ENCODE results near the gene SPAG16.

SPAG16 gene

DNA sequence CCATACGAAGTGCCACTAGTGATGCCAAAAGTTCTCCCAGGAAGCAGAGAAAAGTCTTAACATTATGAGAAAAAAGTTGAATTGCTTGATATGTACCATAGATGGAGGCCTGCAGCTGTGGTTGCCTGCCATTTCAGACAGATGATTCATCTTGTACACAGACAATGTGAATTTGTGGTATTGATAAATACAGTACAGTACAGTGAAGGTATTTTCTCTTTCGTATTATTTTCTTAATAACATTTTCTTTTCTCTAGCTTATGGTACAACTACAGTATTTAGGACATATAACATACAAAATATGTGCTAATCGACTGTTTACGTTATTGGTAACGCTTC is 1093.0 kb downstream of the SPAG16 start:
- TF ChIP-seq, protein P1, sequence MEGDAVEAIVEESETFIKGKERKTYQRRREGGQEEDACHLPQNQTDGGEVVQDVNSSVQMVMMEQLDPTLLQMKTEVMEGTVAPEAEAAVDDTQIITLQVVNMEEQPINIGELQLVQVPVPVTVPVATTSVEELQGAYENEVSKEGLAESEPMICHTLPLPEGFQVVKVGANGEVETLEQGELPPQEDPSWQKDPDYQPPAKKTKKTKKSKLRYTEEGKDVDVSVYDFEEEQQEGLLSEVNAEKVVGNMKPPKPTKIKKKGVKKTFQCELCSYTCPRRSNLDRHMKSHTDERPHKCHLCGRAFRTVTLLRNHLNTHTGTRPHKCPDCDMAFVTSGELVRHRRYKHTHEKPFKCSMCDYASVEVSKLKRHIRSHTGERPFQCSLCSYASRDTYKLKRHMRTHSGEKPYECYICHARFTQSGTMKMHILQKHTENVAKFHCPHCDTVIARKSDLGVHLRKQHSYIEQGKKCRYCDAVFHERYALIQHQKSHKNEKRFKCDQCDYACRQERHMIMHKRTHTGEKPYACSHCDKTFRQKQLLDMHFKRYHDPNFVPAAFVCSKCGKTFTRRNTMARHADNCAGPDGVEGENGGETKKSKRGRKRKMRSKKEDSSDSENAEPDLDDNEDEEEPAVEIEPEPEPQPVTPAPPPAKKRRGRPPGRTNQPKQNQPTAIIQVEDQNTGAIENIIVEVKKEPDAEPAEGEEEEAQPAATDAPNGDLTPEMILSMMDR (IDR thresholded peaks at IDR 0.05; ENCODE audit: borderline replicate concordance, insufficient read depth, low read depth, low read length), result no peak
- no peak overlapping the region for H3K4me3 ChIP-seq (ENCODE audit: low read depth, low read length)

DNA sequence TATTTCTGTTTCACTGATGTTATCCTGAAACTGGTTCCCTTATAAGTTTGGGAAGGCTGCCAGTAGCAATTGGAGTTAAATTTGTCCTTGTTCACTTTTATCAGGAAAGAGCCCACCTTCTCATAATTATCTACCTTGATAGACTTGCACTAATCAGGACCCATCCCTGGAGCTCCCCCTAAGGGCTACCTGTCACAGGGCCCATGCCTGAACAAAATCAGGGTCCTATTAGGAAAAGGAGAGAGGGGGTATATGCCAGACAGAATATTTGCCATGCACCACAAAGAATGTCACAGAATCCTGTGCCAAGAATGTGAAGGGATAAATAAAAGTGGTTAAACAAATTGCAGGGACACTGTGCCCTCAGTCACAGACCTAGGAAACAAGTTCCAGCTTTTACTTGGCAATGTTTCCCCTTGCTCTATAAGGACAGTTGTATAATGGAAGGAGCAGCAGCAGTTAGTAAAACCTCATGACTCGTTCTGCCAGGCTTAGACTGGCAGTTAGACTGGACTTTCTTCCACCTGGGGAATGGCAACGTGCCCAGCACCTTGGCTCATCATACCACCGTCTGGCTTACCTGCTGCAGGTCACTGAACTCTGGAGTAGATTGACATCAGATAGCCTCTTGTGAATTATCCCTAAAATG is 1094.3 kb downstream of the SPAG16 start:
- no peak overlapping the region for H3K4me3 ChIP-seq (ENCODE audit: low read depth, low read length)
- TF ChIP-seq, protein P1 (IDR thresholded peaks at IDR 0.05; ENCODE audit: borderline replicate concordance, insufficient read depth, low read depth, low read length), result no peak

DNA sequence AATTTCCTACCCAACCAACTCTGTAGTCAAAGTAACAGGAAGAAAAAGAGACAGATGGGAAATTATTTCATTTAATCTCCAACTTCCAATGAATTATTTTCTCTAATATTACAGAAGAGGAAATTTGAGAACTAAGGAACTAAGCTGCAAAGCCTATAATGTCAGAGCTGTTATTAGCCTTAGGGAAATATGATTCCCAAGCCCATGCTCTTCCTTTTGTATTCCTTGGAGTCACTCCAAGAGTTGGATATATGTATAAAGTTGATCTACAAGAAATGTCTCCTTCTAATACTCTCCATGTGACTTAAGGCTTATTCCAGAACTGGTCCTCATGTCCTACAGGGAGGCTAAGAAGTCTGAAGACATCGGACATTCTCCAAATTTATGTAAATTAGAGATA is 1095.0 kb downstream of the SPAG16 start:
- TF ChIP-seq, protein P1 (IDR thresholded peaks at IDR 0.05; ENCODE audit: borderline replicate concordance, insufficient read depth, low read depth, low read length), result no peak
- H3K4me3 ChIP-seq (ENCODE audit: low read depth, low read length), result no peak overlapping the region

DNA sequence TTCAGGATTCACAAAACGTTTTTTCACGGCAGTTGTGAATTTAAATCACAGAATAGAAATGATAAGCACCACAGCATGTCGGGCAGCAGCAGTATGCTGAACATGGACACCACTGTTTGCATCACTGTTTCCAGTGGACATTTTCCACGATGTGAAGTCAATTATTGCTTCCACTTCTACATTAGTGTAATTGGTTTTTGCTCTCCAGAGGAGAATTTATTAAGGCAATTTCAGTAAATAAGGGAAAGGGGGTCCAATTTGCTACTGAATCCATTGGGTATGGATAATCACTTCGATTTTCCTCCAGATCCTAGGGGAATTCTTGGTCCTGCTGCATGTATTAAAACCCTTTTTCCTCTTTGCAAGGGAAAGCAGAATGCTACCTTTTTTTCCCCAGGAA is 1096.4 kb downstream of the SPAG16 start:
- TF ChIP-seq, protein P1 (IDR thresholded peaks at IDR 0.05; ENCODE audit: borderline replicate concordance, insufficient read depth, low read depth, low read length), result no peak
- H3K4me3 ChIP-seq (ENCODE audit: low read depth, low read length), result no peak overlapping the region

DNA sequence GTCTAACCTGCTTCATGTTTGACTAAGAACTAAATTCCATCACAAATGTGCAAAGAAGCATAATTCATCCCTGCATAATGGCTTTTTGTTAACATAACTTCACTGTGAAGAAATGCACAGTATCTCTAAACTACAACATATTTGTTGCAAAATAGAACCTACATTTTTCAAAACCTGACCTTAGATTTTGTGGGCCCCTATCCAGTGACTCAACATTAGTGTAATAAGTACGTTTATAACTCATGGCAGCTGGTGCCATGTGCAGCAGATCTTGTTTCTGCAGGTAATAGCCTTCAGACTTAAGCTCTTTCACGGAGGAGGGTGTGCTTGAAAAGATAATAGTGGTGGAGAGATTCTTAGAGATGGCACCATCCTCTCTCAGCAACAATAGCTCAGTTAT is 1098.0 kb downstream of the SPAG16 start:
- TF ChIP-seq, protein P1 (IDR thresholded peaks at IDR 0.05; ENCODE audit: borderline replicate concordance, insufficient read depth, low read depth, low read length), result no peak
- no peak overlapping the region for H3K4me3 ChIP-seq (ENCODE audit: low read depth, low read length)

DNA sequence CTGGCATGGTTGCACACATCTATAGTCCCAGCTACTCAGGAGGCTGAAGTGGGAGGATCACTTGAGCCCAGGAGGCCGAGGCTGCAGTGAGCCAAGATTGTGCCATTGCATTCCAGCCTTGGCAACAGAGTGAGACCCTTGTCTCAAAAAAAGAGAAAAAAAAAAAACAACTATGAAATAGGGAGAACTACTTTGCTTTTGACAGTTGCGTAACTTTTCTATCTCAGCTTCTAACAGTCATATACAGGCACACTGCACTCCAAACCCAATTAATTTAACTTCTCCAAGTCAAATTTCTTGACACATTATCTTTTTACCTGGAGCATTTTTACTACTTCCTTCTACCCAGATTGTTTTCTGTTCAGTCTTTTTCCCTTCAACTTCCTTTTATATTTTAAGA is 1102.5 kb downstream of the SPAG16 start:
- no peak overlapping the region for H3K4me3 ChIP-seq (ENCODE audit: low read depth, low read length)
- TF ChIP-seq, protein P1 (IDR thresholded peaks at IDR 0.05; ENCODE audit: borderline replicate concordance, insufficient read depth, low read depth, low read length), result no peak

DNA sequence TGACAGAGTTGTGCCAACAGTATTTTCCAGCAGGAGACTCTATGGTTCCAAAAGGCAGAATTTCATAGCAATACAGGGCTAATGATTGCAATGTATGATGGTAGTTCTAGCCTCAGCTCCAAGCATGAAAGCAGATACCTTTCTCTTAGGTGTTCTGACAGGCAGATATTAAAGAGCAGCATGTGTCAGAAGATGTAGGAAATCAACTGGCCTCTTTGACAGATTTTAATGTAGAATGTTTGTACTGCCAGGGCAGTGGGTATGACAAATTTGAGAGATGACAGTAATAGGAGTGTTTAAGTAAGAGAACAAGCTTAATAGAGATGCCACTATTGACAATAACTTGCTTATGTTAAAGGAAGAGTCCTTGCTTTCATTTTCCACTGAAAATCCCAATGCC is 1105.1 kb downstream of the SPAG16 start:
- H3K4me3 ChIP-seq (ENCODE audit: low read depth, low read length), result no peak overlapping the region
- TF ChIP-seq, protein P1 (IDR thresholded peaks at IDR 0.05; ENCODE audit: borderline replicate concordance, insufficient read depth, low read depth, low read length), result no peak
